OCI-LY1 (cell line): Measurements from ENCODE around the gene C1orf226.

Source experiments
- H2AFZ ChIP-seq: fragments of 200-600 bp; sonication (generic), shearing (Covaris generic); 2 replicates; pipeline ENCODE4 v1.6.0; 2014; ENCODE audit warnings: antibody characterized with exemption, mild to moderate bottlenecking, low read length
- H3F3A ChIP-seq: fragments of 200-600 bp; sonication (generic), shearing (Covaris generic); 2 replicates; pipeline ENCODE4 v1.6.0; 2014; ENCODE audit warnings: mild to moderate bottlenecking, antibody characterized with exemption, low read length, moderate library complexity; ENCODE audit not compliant: insufficient read depth
- H3K27ac ChIP-seq: fragments of 200-600 bp; sonication (generic); 2 replicates; pipeline ENCODE4 v1.5.1; 2014; ENCODE audit warnings: low read length, mixed run types, mild to moderate bottlenecking, low read depth; ENCODE audit not compliant: poor library complexity, severe bottlenecking
- H3K27me3 ChIP-seq: fragments of 200-600 bp; sonication (generic); 2 replicates; pipeline ENCODE4 v1.6.0; 2014; ENCODE audit warnings: antibody characterized with exemption, mild to moderate bottlenecking, low read length, moderate library complexity; ENCODE audit not compliant: insufficient read depth
- H3K36me3 ChIP-seq: fragments of 200-600 bp; sonication (generic); 2 replicates; pipeline ENCODE4 v1.6.1; 2014; ENCODE audit warnings: mild to moderate bottlenecking, antibody characterized with exemption, low read length, moderate library complexity, mixed read lengths; ENCODE audit not compliant: insufficient read depth
- H3K4me1 ChIP-seq: fragments of 200-600 bp; sonication (generic); 2 replicates; pipeline ENCODE4 v1.5.1; 2014; ENCODE audit warnings: mild to moderate bottlenecking, low read length, moderate library complexity; ENCODE audit not compliant: insufficient read depth, severe bottlenecking
- H3K4me2 ChIP-seq: fragments of 200-600 bp; sonication (generic), shearing (Covaris generic); 2 replicates; pipeline ENCODE4 v1.6.1; 2014; ENCODE audit warnings: low read length
- H3K4me3 ChIP-seq: fragments of 200-600 bp; sonication (generic); 2 replicates; pipeline ENCODE4 v1.5.1; 2014; ENCODE audit warnings: low read length, low read depth, mild to moderate bottlenecking, mixed read lengths; ENCODE audit not compliant: poor library complexity, severe bottlenecking
- H3K79me2 ChIP-seq: fragments of 200-600 bp; shearing (Covaris generic); 2 replicates; pipeline ENCODE4 v1.6.1; 2016; ENCODE audit warnings: mixed run types, low read length, mixed read lengths; ENCODE audit not compliant: insufficient read depth
- H3K9ac ChIP-seq: fragments of 200-600 bp; sonication (generic), shearing (Covaris generic); 2 replicates; pipeline ENCODE4 v1.6.1; 2014; ENCODE audit warnings: mild to moderate bottlenecking, low read length, mixed read lengths
- H3K9me2 ChIP-seq: fragments of 200-600 bp; sonication (generic), shearing (Covaris generic); 2 replicates; pipeline ENCODE4 v1.6.1; 2014; ENCODE audit warnings: low read depth, mild to moderate bottlenecking, low read length, mixed read lengths
- H3K9me3 ChIP-seq: fragments of 200-600 bp; shearing (Covaris generic); 2 replicates; pipeline ENCODE4 v1.6.1; 2014; ENCODE audit warnings: low read length, mixed read lengths
- H4K20me1 ChIP-seq: fragments of 200-600 bp; sonication (generic), shearing (Covaris generic); 2 replicates; pipeline ENCODE4 v1.6.0; 2016; ENCODE audit warnings: mild to moderate bottlenecking, low read length; ENCODE audit not compliant: insufficient read depth
- EZH2 ChIP-seq: fragments of 200-600 bp; sonication (generic), shearing (Covaris generic); IDR thresholded peaks from 2 replicates; pipeline ENCODE4 v1.8.0; 2017; ENCODE audit warnings: borderline replicate concordance, mixed run types, mild to moderate bottlenecking, antibody characterized with exemption, low read length, moderate library complexity, mixed read lengths
- TF ChIP-seq, protein P1 (sequence below): fragments of 200-600 bp; sonication (generic), shearing (Covaris generic); IDR thresholded peaks from 2 replicates; pipeline ENCODE4 v1.5.1; 2017; ENCODE audit warnings: mild to moderate bottlenecking, antibody characterized with exemption, low read length, moderate library complexity, mixed read lengths

C1orf226 gene

DNA sequence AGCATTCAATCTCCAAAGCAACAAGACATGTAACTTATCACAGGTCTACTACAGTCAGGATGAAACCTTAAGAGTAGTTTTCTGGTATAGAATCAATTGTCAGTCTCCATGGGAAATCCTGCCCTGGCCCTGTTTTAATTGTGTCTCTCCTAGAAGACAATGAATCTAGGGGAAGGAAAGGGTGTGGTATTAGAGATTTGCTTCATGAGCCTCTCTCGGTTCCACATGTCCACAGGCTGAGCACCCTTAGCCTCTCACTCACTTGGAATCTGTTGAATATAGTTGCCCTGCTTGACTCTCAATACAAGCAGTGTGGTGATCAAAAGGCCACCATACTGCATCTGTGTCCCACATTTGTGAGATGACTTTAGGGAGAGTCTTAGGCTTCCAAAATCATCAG, 22.6 kb upstream of the C1orf226 start:
- no peaks in the 10 kb centered on the region for H3F3A ChIP-seq

DNA sequence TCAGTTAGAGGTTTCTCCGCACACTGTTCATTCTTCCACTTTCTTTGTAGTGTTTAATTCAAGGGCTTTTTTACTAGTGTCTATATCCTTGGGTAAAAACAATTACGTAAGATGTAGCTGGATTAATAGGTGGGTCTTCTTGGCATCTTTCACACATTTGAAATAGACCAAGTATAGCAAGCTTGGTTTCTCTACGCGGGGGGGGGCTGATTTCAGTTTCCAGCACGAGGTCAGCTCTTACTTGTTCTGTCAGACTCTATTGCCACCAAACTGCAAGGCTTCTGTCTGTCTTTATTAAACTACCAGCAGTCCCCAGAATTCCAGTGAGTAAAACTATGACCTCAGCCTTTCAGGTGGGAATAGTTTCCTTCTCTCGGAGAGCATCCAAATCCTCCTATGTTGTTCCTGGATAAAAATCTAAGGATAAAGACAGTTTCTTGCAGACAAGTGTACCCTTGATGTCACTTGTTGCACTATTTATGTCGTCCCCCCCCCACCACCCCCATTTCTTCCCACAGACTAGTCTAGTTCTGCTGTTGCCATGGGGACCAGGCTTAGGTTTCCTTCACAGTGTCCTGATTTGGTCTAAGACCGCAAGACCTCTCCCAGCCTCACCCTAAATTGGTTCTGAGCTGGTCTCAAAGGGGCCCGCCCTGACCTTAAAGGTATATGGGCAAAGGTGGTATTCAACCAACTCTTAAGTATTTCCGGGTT, 21.8 kb upstream of the C1orf226 start:
- Histone ChIP-seq H3K4me3 (no peak overlapping the region), H3K9me2 (no peaks in the 10 kb centered on the region)

More for the DNA sequence above, 22.6 kb upstream of the C1orf226 start:
- Histone ChIP-seq H3K4me3 (no peak overlapping the region), H3K36me3 (no peaks in the 10 kb centered on the region), H3K9ac (no peak overlapping the region), H2AFZ (no peak overlapping the region), H3K9me3 (no peaks in the 10 kb centered on the region), H3K4me1 (no peaks in the 10 kb centered on the region), H3K27ac (no peak overlapping the region), H3K79me2 (no peaks in the 10 kb centered on the region), H4K20me1 (no peaks in the 10 kb centered on the region), H3K9me2 (no peaks in the 10 kb centered on the region), H3K4me2 (no peak overlapping the region), H3K27me3 (0 out of 2 replicates have a peak, but pooled peaks cover 2% of the 10 kb centered on the region)
- TF ChIP-seq, protein P1, sequence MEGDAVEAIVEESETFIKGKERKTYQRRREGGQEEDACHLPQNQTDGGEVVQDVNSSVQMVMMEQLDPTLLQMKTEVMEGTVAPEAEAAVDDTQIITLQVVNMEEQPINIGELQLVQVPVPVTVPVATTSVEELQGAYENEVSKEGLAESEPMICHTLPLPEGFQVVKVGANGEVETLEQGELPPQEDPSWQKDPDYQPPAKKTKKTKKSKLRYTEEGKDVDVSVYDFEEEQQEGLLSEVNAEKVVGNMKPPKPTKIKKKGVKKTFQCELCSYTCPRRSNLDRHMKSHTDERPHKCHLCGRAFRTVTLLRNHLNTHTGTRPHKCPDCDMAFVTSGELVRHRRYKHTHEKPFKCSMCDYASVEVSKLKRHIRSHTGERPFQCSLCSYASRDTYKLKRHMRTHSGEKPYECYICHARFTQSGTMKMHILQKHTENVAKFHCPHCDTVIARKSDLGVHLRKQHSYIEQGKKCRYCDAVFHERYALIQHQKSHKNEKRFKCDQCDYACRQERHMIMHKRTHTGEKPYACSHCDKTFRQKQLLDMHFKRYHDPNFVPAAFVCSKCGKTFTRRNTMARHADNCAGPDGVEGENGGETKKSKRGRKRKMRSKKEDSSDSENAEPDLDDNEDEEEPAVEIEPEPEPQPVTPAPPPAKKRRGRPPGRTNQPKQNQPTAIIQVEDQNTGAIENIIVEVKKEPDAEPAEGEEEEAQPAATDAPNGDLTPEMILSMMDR: no peak
- no peak for TF ChIP-seq EZH2

DNA sequence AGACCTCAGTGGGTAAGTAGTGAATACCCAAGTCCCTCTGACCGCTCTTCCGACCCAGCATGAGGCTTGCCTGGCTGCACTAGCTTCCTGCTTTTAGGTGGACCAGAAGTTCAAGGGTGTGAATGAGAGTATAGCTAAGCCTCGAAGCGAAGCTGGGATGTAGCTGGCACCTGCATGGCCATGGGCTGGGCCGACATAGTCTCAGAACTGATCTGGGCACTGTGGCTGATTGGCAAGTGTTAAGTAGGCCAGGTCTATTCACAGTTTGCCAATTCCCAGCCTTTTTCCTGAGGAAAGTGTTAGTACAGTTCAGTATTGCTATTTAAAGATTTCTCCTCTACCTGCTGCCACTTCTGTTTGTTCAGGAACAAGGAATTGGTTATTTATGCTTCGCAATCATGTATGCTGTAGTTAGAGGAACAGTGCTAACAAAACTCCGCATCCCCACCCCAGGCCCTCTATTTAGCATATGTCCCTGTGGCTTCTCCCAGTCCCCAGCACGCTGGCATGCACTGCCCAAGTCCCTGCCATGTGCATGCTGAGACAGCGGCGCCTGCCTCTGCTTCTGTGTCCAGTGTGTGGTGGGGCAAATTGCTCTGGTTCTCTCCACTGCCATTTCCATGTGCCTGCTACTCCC, 21.2 kb upstream of the C1orf226 start:
- H3K4me3 ChIP-seq: no peak overlapping the region
- no peaks in the 10 kb centered on the region for H3K4me1 ChIP-seq
- H3K4me2 ChIP-seq: no peak overlapping the region
- no peak overlapping the region for H2AFZ ChIP-seq
- no peaks in the 10 kb centered on the region for H4K20me1 ChIP-seq
- H3K9me2 ChIP-seq: no peaks in the 10 kb centered on the region
- no peaks in the 10 kb centered on the region for H3K36me3 ChIP-seq
- no peaks in the 10 kb centered on the region for H3K9me3 ChIP-seq
- 0 out of 2 replicates have a peak, but pooled peaks cover 2% of the 10 kb centered on the region for H3K27me3 ChIP-seq
- no peak overlapping the region for H3K27ac ChIP-seq
- H3K9ac ChIP-seq: no peak overlapping the region
- no peak for TF ChIP-seq EZH2
- TF ChIP-seq, protein P1: no peak
- H3F3A ChIP-seq: no peaks in the 10 kb centered on the region
- H3K79me2 ChIP-seq: no peaks in the 10 kb centered on the region

More for the DNA sequence above, 21.8 kb upstream of the C1orf226 start:
- Histone ChIP-seq H3K27me3 (0 out of 2 replicates have a peak, but pooled peaks cover 2% of the 10 kb centered on the region), H4K20me1 (no peaks in the 10 kb centered on the region), H2AFZ (no peak overlapping the region), H3K4me2 (no peak overlapping the region), H3K9me3 (no peaks in the 10 kb centered on the region), H3K27ac (no peak overlapping the region), H3K79me2 (no peaks in the 10 kb centered on the region), H3K9ac (no peak overlapping the region), H3F3A (no peaks in the 10 kb centered on the region), H3K36me3 (no peaks in the 10 kb centered on the region), H3K4me1 (no peaks in the 10 kb centered on the region)
- TF ChIP-seq, protein P1: no peak
- no peak for TF ChIP-seq EZH2
